ACC112 (cell line): ENCODE data around the gene UBAC1.

Source experiments
- H2AFZ ChIP-seq: fragments of 200-600 bp; sonication (generic); one replicate; pipeline ENCODE4 v1.6.0; 2017; ENCODE audit warnings: antibody characterized with exemption, low read length; ENCODE audit not compliant: unreplicated experiment
- H3K27ac ChIP-seq: fragments of 200-600 bp; sonication (generic); 2 replicates; pipeline ENCODE4 v1.5.1; 2014; ENCODE audit warnings: low read depth, mild to moderate bottlenecking, antibody characterized with exemption, low read length, moderate library complexity
- H3K27me3 ChIP-seq: fragments of 200-600 bp; sonication (generic); 2 replicates; pipeline ENCODE4 v1.6.1; 2014; ENCODE audit warnings: mild to moderate bottlenecking, antibody characterized with exemption, low read length, moderate library complexity, mixed read lengths; ENCODE audit not compliant: insufficient read depth
- H3K36me3 ChIP-seq: fragments of 200-600 bp; sonication (generic); 2 replicates; pipeline ENCODE4 v1.6.1; 2016; ENCODE audit warnings: mild to moderate bottlenecking, antibody characterized with exemption, low read length, moderate library complexity, mixed read lengths; ENCODE audit not compliant: insufficient read depth
- H3K4me1 ChIP-seq: fragments of 200-600 bp; sonication (generic); one replicate; pipeline ENCODE4 v1.6.1; 2016; ENCODE audit warnings: low read length, mixed read lengths; ENCODE audit not compliant: insufficient read depth, unreplicated experiment, control insufficient read depth
- H3K4me3 ChIP-seq: fragments of 200-600 bp; sonication (generic); 2 replicates; pipeline ENCODE4 v1.5.1; 2014; ENCODE audit warnings: mild to moderate bottlenecking, low read depth, low read length
- H3K79me2 ChIP-seq: fragments of 200-600 bp; sonication (generic); one replicate; pipeline ENCODE4 v1.6.0; 2016; ENCODE audit warnings: low read length; ENCODE audit not compliant: control insufficient read depth, unreplicated experiment, insufficient read depth

UBAC1 gene

DNA sequence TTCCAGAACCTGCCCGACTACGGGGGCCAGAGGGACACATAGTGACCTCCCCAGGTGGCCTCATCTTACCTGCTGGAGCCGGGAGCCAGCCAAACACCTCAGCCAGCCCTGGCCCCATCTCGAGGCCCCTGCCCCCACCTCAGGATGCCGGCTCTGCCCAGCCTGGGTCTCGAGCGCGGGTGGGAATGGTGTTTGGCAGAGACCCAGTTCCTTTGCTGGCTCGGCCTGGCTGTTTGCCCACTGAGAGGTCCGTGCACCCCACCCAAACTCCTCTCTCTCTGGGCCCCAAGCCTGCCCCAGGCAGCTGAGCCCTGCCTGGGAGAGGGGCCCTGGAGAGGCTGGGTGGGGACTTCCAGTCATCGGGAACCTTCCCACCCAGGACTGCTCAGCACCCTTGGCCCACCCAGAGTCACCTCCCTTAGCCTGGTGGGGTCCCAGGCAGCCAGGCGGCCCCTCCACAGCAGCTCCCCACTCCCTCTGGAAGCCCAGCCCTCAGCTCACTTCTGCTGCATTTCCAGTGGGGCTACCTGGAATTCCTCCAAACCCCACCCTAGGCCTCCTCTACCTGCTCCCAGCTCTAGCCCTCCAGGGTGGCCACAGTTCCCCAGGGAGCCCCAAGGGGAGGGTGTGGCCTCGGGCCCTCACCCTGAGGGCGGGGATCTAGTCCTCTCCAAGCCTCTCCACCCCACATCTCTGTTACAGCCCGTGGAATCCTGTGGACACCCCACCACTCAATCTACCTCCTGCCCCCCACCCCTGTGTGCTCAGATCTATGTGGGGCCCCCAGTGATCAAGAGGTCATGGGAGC, 42.4 kb upstream of the UBAC1 start:
- Histone ChIP-seq H3K27me3 (no peaks in the 10 kb centered on the region), H3K4me1 (peaks cover 17% of the 10 kb centered on the region), H3K27ac (no peak overlapping the region), H3K79me2 (no peaks in the 10 kb centered on the region), H3K4me3 (no peak overlapping the region), H2AFZ (no peak overlapping the region), H3K36me3 (no peaks in the 10 kb centered on the region)

DNA sequence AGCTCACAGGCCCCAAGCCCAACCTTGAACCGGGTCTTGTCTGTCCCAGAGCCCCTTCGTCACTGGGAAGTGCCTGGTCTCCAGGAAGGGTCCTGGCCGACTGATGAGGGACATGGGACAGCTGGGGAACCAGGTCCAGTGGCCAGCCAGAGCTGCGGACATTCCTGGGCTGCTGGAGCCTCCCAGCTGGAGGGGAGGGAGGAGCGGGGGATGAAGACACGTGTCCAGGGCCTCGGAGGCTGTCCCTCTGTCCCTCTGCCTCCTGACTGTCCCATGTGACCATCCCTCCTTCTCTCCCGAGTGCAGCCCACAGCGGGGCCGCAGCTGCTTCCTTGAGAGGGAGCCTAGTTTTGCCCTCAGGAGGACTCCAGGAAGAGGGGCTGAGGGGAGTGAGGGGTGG, 41.7 kb upstream of the UBAC1 start:
- H3K79me2 ChIP-seq: no peaks in the 10 kb centered on the region
- H3K36me3 ChIP-seq: no peaks in the 10 kb centered on the region
- H3K4me1 ChIP-seq: peaks cover 10% of the 10 kb centered on the region
- H3K4me3 ChIP-seq: no peak overlapping the region
- H2AFZ ChIP-seq: no peak overlapping the region
- no peak overlapping the region for H3K27ac ChIP-seq
- no peaks in the 10 kb centered on the region for H3K27me3 ChIP-seq

DNA sequence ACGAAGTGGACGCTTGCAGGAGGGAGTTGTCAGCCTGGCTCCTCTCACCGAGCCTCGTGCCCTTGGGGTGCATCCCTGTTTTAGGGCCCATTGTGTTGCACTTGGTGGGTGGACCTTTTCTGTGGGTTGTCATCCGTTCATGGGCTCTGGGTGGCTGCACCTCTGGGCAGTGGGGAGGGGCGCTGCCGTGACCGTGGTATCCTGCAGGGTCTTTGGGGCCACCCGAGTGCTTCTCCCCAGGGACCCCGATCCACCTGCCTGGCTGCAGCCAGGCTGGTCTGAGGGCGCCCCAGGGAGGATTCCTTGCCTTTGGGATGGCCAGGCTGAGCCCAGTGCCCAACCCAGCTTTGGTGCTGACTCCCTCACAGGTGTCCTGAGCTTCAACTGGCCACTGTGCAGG, 41.0 kb upstream of the UBAC1 start:
- Histone ChIP-seq H3K36me3 (no peaks in the 10 kb centered on the region), H3K79me2 (no peaks in the 10 kb centered on the region), H3K4me3 (no peak overlapping the region), H3K27me3 (no peaks in the 10 kb centered on the region), H3K27ac (no peak overlapping the region), H2AFZ (no peak overlapping the region), H3K4me1 (peaks cover 8% of the 10 kb centered on the region)

DNA sequence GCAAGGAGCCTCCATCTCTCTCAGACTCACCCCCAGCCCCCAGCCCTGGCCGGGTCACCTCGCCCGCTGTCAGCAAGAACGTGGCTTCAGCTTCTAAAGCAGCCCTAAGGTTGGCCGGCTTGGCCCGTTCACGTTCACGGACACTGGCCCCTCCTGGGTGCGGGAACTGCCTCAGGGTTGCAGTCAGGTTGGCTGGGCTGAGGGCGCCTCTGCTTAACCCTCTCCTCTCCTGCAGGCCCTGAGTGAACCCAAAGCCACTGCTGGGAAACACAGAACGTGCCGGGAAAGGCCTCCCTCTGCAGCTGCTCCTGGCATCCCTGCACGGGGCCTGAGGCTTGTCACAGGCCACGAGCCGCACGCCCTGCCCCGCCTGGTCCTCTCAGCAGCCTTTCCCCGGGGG, 40.1 kb upstream of the UBAC1 start:
- H3K36me3 ChIP-seq: no peaks in the 10 kb centered on the region
- H3K79me2 ChIP-seq: no peaks in the 10 kb centered on the region
- peaks cover 8% of the 10 kb centered on the region for H3K4me1 ChIP-seq
- H3K27ac ChIP-seq: no peak overlapping the region
- H3K4me3 ChIP-seq: no peak overlapping the region
- H3K27me3 ChIP-seq: no peaks in the 10 kb centered on the region
- no peak overlapping the region for H2AFZ ChIP-seq

DNA sequence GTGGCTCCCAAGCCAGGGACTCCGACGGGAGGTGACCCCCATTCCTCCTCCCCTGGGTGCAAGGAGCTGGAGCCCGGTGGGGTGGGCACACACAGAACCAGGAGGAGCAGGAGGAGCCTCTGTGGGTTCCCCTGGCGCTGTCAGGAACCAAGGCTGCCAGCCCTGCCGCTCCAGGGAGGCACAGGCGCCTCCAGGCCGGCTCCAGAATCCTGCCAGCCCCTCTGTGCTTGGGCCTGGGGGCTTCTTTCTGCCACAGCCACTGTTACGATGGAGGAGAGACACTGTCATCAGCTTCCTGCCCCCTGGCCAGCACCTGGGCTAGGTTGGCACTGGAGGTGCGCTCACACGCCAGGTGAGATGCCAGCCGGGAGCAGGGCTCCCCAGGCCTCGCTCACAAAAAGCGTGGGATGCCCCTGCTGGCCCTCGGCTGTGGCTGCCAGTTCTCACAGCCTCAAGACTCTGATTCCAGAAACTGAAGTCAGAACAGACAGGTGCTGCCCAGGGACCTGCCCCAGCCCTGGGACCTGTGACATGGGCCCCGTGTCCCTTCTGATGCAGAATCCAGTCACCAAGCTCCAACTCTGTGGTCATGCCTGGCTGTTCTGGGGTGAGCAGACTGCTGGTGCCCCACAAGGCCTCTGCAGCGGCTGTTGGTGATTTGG, 37.4 kb upstream of the UBAC1 start:
- Histone ChIP-seq H3K4me1 (peaks cover 14% of the 10 kb centered on the region), H3K27me3 (no peaks in the 10 kb centered on the region), H3K27ac (no peak overlapping the region), H3K36me3 (no peaks in the 10 kb centered on the region), H3K4me3 (no peak overlapping the region), H3K79me2 (no peaks in the 10 kb centered on the region), H2AFZ (no peak overlapping the region)

DNA sequence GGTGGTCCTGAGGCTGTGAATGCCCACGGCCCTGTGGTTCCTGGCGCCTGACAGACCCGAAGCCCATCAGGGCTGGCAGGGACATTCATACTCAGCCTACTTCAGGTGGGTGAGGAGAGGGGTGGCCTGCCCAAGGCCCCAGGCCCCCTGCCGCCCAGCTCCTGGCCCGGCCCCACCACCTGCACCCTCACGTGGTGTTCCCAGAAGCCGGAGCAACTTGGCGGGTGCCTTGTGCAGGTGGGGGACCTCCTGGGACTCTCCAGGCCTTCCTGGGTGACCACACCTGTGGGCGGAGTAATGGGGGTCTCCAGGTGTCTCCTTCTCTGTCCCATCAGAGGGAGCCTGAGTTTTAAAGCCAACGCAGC, 36.8 kb upstream of the UBAC1 start:
- Histone ChIP-seq H3K27me3 (no peaks in the 10 kb centered on the region), H2AFZ (no peak overlapping the region), H3K27ac (no peak overlapping the region), H3K36me3 (no peaks in the 10 kb centered on the region), H3K79me2 (no peaks in the 10 kb centered on the region), H3K4me1 (peaks cover 16% of the 10 kb centered on the region), H3K4me3 (no peak overlapping the region)

DNA sequence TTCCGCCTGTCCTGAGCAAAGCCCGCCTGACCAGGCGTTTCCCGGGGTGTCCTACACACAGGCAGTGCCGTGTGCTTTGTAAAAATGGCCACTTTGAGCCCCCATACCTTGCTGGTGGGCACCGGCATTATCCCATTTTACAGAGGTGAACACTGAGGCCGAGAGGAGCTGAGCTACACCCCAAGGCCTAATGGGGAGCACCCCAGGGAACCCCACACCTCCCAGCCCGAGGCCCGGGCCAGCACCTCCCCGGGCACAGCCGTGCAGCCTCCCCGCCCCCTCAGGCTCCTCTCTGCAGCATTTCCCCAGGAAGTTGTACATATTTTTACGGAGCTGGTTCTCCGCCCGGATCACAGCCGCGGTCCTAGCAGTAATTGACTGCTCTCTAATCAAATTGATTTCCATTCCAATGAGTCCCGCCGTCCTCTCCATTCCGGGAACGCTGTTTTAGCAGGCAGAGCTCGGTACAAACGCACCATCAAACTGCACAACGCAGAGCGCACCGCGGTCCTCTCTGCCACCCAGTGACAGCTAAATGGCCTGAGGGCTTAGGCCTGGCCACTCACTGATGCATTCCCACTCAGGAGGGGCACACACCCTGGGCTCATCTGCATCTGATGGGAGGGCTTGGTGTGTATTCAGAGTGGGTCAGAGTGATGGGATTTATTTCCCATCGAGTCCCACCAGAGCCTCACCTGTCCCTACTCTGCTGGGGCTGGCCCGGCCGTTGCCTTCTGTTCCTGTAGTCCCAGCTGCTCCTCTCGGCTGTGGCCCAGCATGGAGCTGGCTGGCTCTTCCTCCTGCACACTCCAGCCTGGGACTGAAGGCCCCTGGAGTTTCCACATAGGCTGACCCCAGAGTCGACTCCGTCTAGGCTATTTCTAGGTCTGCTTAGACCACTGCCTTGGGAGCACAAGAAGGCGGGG, 36.2 kb upstream of the UBAC1 start:
- no peaks in the 10 kb centered on the region for H3K27me3 ChIP-seq
- no peak overlapping the region for H3K4me3 ChIP-seq
- H3K27ac ChIP-seq: no peak overlapping the region
- peaks cover 19% of the 10 kb centered on the region for H3K4me1 ChIP-seq
- H2AFZ ChIP-seq: no peak overlapping the region
- no peaks in the 10 kb centered on the region for H3K36me3 ChIP-seq
- H3K79me2 ChIP-seq: no peaks in the 10 kb centered on the region

DNA sequence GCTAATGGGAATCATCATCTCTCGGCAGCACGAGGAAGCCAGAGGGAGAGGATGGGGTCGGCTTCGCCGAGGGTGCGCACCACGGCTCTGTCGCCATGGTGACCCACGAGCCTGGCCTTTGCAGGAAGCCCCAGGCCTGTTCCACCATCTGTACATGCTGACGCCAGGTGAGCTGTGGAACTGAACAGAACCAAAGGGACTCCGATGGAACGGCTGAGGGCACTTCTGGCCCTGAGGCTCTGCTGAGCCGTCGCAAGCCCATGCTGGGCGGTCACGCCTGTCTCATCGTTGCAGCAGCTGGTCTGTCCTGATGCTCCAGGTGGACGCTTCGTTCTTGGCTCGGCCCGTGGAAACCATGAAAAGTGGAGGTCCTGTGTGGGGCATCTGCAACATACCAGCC, 34.6 kb upstream of the UBAC1 start:
- Histone ChIP-seq H3K4me3 (no peak overlapping the region), H2AFZ (no peak overlapping the region), H3K36me3 (no peaks in the 10 kb centered on the region), H3K4me1 (peaks cover 25% of the 10 kb centered on the region), H3K27ac (no peak overlapping the region), H3K79me2 (no peaks in the 10 kb centered on the region), H3K27me3 (no peaks in the 10 kb centered on the region)

DNA sequence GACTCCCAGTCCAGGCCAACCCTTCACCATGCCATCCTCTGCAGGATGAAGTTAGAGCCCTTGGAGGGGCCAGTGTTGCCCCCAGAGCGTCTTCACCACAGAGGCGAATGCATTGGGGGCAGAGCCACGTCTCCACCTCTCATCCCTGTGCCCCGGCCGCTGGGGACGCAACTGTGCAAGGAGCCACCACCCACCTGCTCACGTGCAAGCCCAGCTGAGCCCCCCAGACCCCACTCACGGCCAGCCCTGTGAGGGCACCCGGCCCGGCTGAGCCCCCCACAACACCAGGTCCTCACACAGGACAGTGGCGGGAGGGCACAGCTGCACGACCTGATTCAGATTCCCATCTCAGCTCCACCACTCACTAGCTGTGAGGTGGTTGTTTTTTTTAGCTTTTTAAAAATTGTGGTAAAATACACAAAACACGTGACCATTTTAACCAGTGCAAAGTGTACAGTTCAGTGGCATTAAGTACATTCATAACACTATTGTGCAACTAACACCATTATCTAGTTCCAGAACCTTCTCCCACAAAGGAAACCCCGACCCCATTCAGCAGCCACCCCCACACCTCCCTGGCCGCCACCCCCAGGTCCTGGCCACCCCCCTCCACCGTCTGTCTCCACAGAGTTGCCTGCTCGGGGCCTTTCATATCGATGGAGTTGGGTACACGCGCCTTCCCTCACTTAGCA, 33.5 kb upstream of the UBAC1 start:
- Histone ChIP-seq H2AFZ (no peak overlapping the region), H3K27ac (no peak overlapping the region), H3K4me1 (peaks cover 25% of the 10 kb centered on the region), H3K36me3 (no peaks in the 10 kb centered on the region), H3K27me3 (no peaks in the 10 kb centered on the region), H3K79me2 (no peaks in the 10 kb centered on the region), H3K4me3 (no peak overlapping the region)

DNA sequence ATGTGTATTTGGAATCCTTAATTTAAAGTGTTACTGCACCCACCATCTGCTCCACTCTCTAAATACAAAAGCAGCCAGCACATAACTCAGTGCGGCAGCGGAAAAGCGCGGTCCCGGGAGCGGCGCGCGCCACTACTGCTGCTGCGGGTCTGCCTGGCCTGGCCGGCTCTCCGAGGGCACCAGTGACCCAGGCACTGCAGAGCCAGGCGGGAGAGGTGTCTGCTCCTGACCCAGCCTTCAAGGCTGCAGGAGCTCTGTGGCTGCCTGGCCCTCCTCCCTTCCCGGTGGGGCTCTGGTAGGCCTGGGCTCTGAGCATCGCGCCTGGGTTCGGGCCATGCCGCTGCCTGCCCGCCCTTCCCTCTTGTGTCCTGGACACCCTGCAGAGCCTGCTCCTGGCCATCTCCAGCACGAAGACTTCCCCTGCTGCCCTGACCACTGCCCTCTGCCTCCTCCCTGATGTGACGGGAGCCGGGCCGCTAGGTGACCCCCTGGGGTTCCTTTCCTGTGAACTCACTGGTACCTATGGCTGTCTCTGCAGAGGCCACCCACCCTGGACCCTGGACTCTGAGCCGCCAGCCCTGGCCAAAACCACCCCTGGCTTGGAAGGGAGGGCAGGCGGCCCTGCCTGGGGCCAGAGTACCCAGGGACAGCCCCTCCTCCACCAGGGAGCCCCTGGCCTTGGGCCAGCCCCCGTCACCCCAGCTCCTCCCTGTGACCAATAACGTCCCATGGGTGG, 32.8 kb upstream of the UBAC1 start:
- Histone ChIP-seq H3K27ac (no peak overlapping the region), H3K79me2 (no peaks in the 10 kb centered on the region), H3K4me3 (no peak overlapping the region), H3K27me3 (no peaks in the 10 kb centered on the region), H2AFZ (no peak overlapping the region), H3K4me1 (peaks cover 25% of the 10 kb centered on the region), H3K36me3 (no peaks in the 10 kb centered on the region)
